HepG2 (cell line): Measurements from ENCODE around the gene SUCLG2. TPM values are rescaled to one million over a fixed set of nuclear protein-coding genes. Genes with fewer than 3 reads are reported as not detected.

Experiments used
- ATAC-seq: fragments of 200-7000 bp; cut with Tn5 transposase; 3 replicates; pipeline ENCODE4 v1.9.1; 2020; ENCODE audit warnings: mild to moderate bottlenecking, moderate library complexity
- BruUV-seq: library from RNA; stranded (reverse); fragments of 400-500 nt; replicated peaks from 2 replicates; lab custom pipeline; 2021; lab: Mats Ljungman, UMichigan
- CTCF ChIA-PET: fragments of 300-600 bp; formaldehyde crosslinking; extraction: SDS; loops from one replicate; lab custom pipeline; 2021; ENCODE audit warnings: low total read pairs, inconsistent platforms, low intra/inter-chr PET ratio; lab: Yijun Ruan, JAX
- POLR2A ChIA-PET: fragments of 350-600 bp; sonication (Branson Sonifier 250); formaldehyde crosslinking; loops from one replicate; lab custom pipeline; 2020; ENCODE audit warnings: antibody characterized with exemption, inconsistent platforms; lab: Yijun Ruan, JAX
- DNase-seq: peaks from one replicate; pipeline ENCODE4 v3.0.0-alpha.2; 2015; ENCODE audit warnings: low spot score
- FAIRE-seq: peaks from 3 replicates; lab custom pipeline; 2011; peaks lifted over from hg19 to GRCh38; lab: Jason Lieb, UNC
- H2AFZ ChIP-seq: one replicate; pipeline ENCODE4 v1.6.1; 2011; ENCODE audit warnings: low read length, inconsistent platforms
- H3K27ac ChIP-seq: fragments of 300-600 bp; 3 replicates; pipeline ENCODE4 v1.8.0; 2011; ENCODE audit warnings: mixed run types, mild to moderate bottlenecking, mixed read lengths, low read length, inconsistent platforms; ENCODE audit not compliant: insufficient read depth; ENCODE audit errors: extremely low read length
- H3K27me3 ChIP-seq, 2 experiments: fragments of 200-600 bp in 1 of 2; 2 replicates in 1 of 2; 3 replicates in 1 of 2; pipeline versions ENCODE4 v1.6.0 to v1.8.0; 2011; ENCODE audit warnings: low read length in 2 of 2, mild to moderate bottlenecking in 2 of 2, moderate library complexity in 2 of 2, inconsistent platforms in 1 of 2; ENCODE audit not compliant: insufficient read depth in 2 of 2, control insufficient read depth in 1 of 2
- H3K36me3 ChIP-seq, 2 experiments: fragments of 200-600 bp in 1 of 2; replicated peaks in 1 of 2; 2 replicates in 1 of 2; 3 replicates in 1 of 2; pipeline versions ENCODE4 v1.5.1 to v1.8.0; 2011; ENCODE audit warnings: low read length in 2 of 2, inconsistent platforms in 1 of 2; ENCODE audit not compliant: insufficient read depth in 2 of 2, control insufficient read depth in 1 of 2
- H3K4me1 ChIP-seq: 2 replicates; pipeline ENCODE4 v1.5.1; 2012; ENCODE audit warnings: low read length, inconsistent platforms; ENCODE audit not compliant: insufficient read depth
- H3K4me2 ChIP-seq: 2 replicates; pipeline ENCODE4 v1.6.0; 2011; ENCODE audit warnings: low read depth, low read length, inconsistent platforms
- H3K4me3 ChIP-seq, 3 experiments: fragments of 200-600 bp in 1 of 3; sonication (generic), shearing (Covaris generic) in 1 of 3; replicated peaks in 1 of 3; 2 replicates each; pipeline ENCODE4 v1.5.1; 2011 to 2016; ENCODE audit warnings: low read length in 3 of 3, inconsistent platforms in 2 of 3, low read depth in 2 of 3, mild to moderate bottlenecking in 2 of 3, control low read depth in 1 of 3, mixed read lengths in 1 of 3; ENCODE audit not compliant: insufficient read depth in 1 of 3
- H3K79me2 ChIP-seq: one replicate; pipeline ENCODE4 v1.6.1; 2011; ENCODE audit warnings: low read length, inconsistent platforms; ENCODE audit not compliant: insufficient read depth
- H3K9ac ChIP-seq: 2 replicates; pipeline ENCODE4 v1.6.0; 2011; ENCODE audit warnings: mild to moderate bottlenecking, low read depth, low read length, inconsistent platforms; ENCODE audit not compliant: insufficient read depth
- H3K9me3 ChIP-seq: 2 replicates; pipeline ENCODE4 v1.5.1; 2012; ENCODE audit warnings: mild to moderate bottlenecking, low read length
- H4K20me1 ChIP-seq: 2 replicates; pipeline ENCODE4 v1.6.0; 2011; ENCODE audit warnings: inconsistent platforms, mild to moderate bottlenecking, low read length, moderate library complexity; ENCODE audit not compliant: insufficient read depth
- AGO2 ChIP-seq: fragments of 200-400 bp; formaldehyde crosslinking; optimal IDR thresholded peaks from 2 replicates; pipeline ENCODE3; 2017; ENCODE audit warnings: mild to moderate bottlenecking, low read depth, low read length, moderate library complexity
- KDM5A ChIP-seq: fragments of 200-600 bp; sonication (generic); IDR thresholded peaks from 2 replicates; pipeline ENCODE4 v1.7.0; 2018; ENCODE audit warnings: antibody characterized with exemption, mild to moderate bottlenecking, low read length, borderline replicate concordance
- MAZ ChIP-seq, 2 experiments: sonication (generic) in 1 of 2; formaldehyde crosslinking in 1 of 2; IDR thresholded peaks; 2 replicates each; pipeline versions ENCODE4 v1.5.0 to v1.6.1; 2012 to 2020; ENCODE audit warnings: low read depth in 2 of 2, mild to moderate bottlenecking in 2 of 2, borderline replicate concordance in 1 of 2, improper control_type of control experiment in 1 of 2, low read length in 1 of 2, missing genetic modification reagents in 1 of 2, moderate library complexity in 1 of 2
- PLRG1 ChIP-seq: fragments of 450-650 bp; conservative IDR thresholded peaks from 2 replicates; pipeline ENCODE4 v1.6.1; 2016
- SYNCRIP ChIP-seq: fragments of 200-400 bp; formaldehyde crosslinking; IDR thresholded peaks from 2 replicates; pipeline ENCODE4 v1.6.1; 2018; ENCODE audit warnings: mild to moderate bottlenecking, low read depth, low read length; ENCODE audit not compliant: insufficient read depth
- YEATS2 ChIP-seq: sonication (generic); formaldehyde crosslinking; IDR thresholded peaks from 2 replicates; pipeline ENCODE4 v1.4.0; 2020; ENCODE audit warnings: missing genetic modification reagents, borderline replicate concordance
- ZNF382 ChIP-seq: sonication (generic); formaldehyde crosslinking; IDR thresholded peaks from 2 replicates; pipeline ENCODE4 v1.5.0; 2020; ENCODE audit warnings: missing genetic modification reagents, mild to moderate bottlenecking, borderline replicate concordance
- ZNF569 ChIP-seq: sonication (generic); formaldehyde crosslinking; IDR thresholded peaks from 2 replicates; pipeline ENCODE4 v1.5.0; 2020; ENCODE audit warnings: mild to moderate bottlenecking, missing genetic modification reagents, moderate library complexity, borderline replicate concordance
- ZNF607 ChIP-seq: sonication (generic); formaldehyde crosslinking; IDR thresholded peaks from 2 replicates; pipeline ENCODE4 v1.5.1; 2020; ENCODE audit warnings: missing genetic modification reagents, mild to moderate bottlenecking, borderline replicate concordance
- ZNF703 ChIP-seq: sonication (generic); formaldehyde crosslinking; IDR thresholded peaks from 2 replicates; pipeline ENCODE4 v1.5.1; 2020; ENCODE audit warnings: missing genetic modification reagents, mild to moderate bottlenecking, moderate library complexity, borderline replicate concordance
- ZNF83 ChIP-seq: sonication (generic); formaldehyde crosslinking; IDR thresholded peaks from 2 replicates; pipeline ENCODE4 v1.4.0; 2020; ENCODE audit warnings: missing genetic modification reagents, mild to moderate bottlenecking, borderline replicate concordance
- WGBS: methylation state at CpG from one replicate; pipeline ENCODE4 v1.1.6; 2017; ENCODE audit warnings: low lambda C conversion rate; 5-methylcytosine and 5-hydroxymethylcytosine counted together
- in situ Hi-C: cut with HindIII; loops from 2 replicates; pipeline ENCODE4 v1.10.0; 2017; ENCODE audit warnings: low pct_unique_long_range_greater_than_20kb; ENCODE audit not compliant: extremely low pct_ligation_motif_present
- intact Hi-C: fragments of 100-400 bp; cut with micrococcal nuclease; formaldehyde crosslinking; loops from one replicate; pipeline ENCODE4 v1.10.0; 2022; ENCODE audit not compliant: unreplicated experiment
- polyA plus RNA-seq, 8 experiments: library from polyadenylated mRNA; depleted of rRNA in 3 of 8; stranded (reverse) in 7 of 8; unstranded in 1 of 8; fragments of >200 nt; fragmentation: Illumina TruSeq in 4 of 8; extraction: Trizol in 4 of 8; gene quantifications; 2 replicates each; pipeline versions ENCODE4 v1.2.1 to v1.2.3, GENCODE V29; 2011 to 2016; ENCODE audit warnings: low read depth in 4 of 8, missing spikeins in 1 of 8, mixed read lengths in 1 of 8; ENCODE audit not compliant: insufficient read depth in 1 of 8
- total RNA-seq, 5 experiments: library from RNA; depleted of rRNA; stranded (reverse); fragments of >200 nt; fragmentation: Illumina TruSeq; extraction: Trizol; gene quantifications; 2 replicates each; pipeline ENCODE4 v1.2.3, GENCODE V29; 2016; ENCODE audit warnings: low read depth in 1 of 5
- TF ChIP-seq, protein P1 (sequence below): sonication (generic); formaldehyde crosslinking; IDR thresholded peaks from 2 replicates; pipeline ENCODE4 v1.4.0; 2020; ENCODE audit warnings: missing genetic modification reagents
- TF ChIP-seq, protein P2 (sequence below), 2 experiments: IDR thresholded peaks; 2 replicates each; pipeline ENCODE4 v1.6.1; 2011 to 2012; ENCODE audit warnings: low read length in 2 of 2, borderline replicate concordance in 1 of 2, low read depth in 1 of 2, mild to moderate bottlenecking in 1 of 2, moderate library complexity in 1 of 2
- TF ChIP-seq, protein P3 (sequence below): sonication (generic); formaldehyde crosslinking; IDR thresholded peaks from 2 replicates; pipeline ENCODE4 v1.4.0; 2020; ENCODE audit warnings: missing genetic modification reagents, borderline replicate concordance

The SUCLG2 gene
- total and polyA plus RNA-seq, 2 of the 13 experiments (the other 11 are each of a cell fraction or from before 2014, with no cell fraction given) = 21.4 to 64.9 TPM

DNA sequence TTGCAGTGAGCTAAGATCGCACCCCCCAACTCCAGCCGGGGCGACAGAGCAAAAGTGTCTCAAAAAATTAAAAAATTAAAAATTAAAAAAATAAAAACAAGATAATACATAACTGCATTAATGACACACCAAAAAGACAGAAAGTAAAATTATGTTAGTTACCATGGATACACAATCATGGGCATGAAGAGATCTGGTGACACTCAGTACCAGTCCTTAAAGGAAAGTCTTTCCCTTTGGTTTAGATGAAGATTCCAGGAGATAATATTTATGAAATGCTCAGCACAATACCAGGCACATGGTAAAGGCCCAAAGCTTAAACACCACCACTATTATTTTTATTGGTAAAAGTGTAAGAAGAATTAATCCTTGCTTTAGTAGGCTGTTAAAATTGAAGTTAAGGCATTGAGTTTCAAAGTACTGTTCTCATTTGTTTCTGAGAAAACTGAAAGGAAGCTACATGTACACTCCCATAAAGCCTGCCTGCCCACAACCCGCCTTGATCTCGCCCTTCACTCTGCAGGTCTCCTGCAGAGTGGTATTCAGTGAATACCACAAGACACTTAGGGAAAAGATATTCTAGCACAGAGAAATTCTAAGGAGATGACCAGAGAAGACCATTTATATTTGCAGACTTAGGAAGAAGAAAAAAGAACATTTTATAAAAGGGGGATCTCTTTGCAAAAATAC is 52.3 kb downstream of the SUCLG2 start (continued):
- no peak for TF ChIP-seq YEATS2 (CRISPR knock-in tag)
- TF ChIP-seq, protein P1, sequence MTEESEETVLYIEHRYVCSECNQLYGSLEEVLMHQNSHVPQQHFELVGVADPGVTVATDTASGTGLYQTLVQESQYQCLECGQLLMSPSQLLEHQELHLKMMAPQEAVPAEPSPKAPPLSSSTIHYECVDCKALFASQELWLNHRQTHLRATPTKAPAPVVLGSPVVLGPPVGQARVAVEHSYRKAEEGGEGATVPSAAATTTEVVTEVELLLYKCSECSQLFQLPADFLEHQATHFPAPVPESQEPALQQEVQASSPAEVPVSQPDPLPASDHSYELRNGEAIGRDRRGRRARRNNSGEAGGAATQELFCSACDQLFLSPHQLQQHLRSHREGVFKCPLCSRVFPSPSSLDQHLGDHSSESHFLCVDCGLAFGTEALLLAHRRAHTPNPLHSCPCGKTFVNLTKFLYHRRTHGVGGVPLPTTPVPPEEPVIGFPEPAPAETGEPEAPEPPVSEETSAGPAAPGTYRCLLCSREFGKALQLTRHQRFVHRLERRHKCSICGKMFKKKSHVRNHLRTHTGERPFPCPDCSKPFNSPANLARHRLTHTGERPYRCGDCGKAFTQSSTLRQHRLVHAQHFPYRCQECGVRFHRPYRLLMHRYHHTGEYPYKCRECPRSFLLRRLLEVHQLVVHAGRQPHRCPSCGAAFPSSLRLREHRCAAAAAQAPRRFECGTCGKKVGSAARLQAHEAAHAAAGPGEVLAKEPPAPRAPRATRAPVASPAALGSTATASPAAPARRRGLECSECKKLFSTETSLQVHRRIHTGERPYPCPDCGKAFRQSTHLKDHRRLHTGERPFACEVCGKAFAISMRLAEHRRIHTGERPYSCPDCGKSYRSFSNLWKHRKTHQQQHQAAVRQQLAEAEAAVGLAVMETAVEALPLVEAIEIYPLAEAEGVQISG = no peak
- TF ChIP-seq KDM5A = no peak
- no peak for TF ChIP-seq MAZ (IDR thresholded peaks at IDR 0.05; ENCODE audit: borderline replicate concordance, low read depth, low read length)
- TF ChIP-seq MAZ (CRISPR knock-in tag; IDR thresholded peaks at IDR 0.05; ENCODE audit: low read depth) = no peak
- no peak for TF ChIP-seq AGO2

DNA sequence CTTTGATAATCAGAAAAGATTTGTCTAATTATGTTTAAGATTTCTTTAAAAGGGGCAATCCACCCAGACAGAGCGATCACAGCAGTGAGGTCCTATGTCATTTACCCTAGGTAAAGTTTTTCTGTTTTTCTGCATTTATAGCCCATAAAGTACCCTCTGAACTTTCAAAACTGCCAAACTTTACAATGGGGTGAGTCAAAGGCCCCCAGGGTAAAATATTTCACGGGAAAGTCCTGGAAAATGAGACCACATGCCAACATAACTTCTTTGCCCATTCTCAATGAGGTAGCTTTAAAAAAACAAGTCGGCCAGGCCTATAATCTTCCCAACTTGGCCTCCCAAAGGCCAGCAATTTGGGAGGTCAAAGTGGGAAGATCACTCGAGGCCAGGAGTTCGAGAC is 53.0 kb downstream of the SUCLG2 start:
- FAIRE-seq (no peak), DNase-seq (no peak), ATAC-seq (no peak)
- WGBS = 95% methylated on average over 5 of the region's 5 CpGs
- no peak overlapping the region for H3K4me2 ChIP-seq
- H3K4me1 ChIP-seq = peaks cover 8% of the 10 kb centered on the region; the same call in 1 of the 2 replicates
- no peaks in the 10 kb centered on the region for H3K27me3 ChIP-seq
- ChIA-PET POLR2A (no interaction called here), CTCF (no interaction called here)
- in situ Hi-C loops = no loop called here
- intact Hi-C loops = no loop called here
- no peak overlapping the region for H3K27ac ChIP-seq
- no peak overlapping the region for H2AFZ ChIP-seq
- H3K9ac ChIP-seq = no peak overlapping the region
- peaks cover 0 to 11% of the 10 kb centered on the region in 2 experiments; a peak in 4 of 5 replicates for H3K36me3 ChIP-seq
- H3K4me3 ChIP-seq = no peak overlapping the region
- H3K79me2 ChIP-seq = no peaks in the 10 kb centered on the region
- BruUV-seq = no TSS peak
- no peaks in the 10 kb centered on the region for H4K20me1 ChIP-seq
- H3K9me3 ChIP-seq = no peaks in the 10 kb centered on the region
- TF ChIP-seq SYNCRIP (no peak), ZNF83 (CRISPR knock-in tag) (no peak), ZNF569 (no peak), ZNF382 (CRISPR knock-in tag) (no peak), ZNF607 (CRISPR knock-in tag) (no peak), PLRG1 (no peak), ZNF703 (CRISPR knock-in tag) (no peak)
- TF ChIP-seq, protein P2, sequence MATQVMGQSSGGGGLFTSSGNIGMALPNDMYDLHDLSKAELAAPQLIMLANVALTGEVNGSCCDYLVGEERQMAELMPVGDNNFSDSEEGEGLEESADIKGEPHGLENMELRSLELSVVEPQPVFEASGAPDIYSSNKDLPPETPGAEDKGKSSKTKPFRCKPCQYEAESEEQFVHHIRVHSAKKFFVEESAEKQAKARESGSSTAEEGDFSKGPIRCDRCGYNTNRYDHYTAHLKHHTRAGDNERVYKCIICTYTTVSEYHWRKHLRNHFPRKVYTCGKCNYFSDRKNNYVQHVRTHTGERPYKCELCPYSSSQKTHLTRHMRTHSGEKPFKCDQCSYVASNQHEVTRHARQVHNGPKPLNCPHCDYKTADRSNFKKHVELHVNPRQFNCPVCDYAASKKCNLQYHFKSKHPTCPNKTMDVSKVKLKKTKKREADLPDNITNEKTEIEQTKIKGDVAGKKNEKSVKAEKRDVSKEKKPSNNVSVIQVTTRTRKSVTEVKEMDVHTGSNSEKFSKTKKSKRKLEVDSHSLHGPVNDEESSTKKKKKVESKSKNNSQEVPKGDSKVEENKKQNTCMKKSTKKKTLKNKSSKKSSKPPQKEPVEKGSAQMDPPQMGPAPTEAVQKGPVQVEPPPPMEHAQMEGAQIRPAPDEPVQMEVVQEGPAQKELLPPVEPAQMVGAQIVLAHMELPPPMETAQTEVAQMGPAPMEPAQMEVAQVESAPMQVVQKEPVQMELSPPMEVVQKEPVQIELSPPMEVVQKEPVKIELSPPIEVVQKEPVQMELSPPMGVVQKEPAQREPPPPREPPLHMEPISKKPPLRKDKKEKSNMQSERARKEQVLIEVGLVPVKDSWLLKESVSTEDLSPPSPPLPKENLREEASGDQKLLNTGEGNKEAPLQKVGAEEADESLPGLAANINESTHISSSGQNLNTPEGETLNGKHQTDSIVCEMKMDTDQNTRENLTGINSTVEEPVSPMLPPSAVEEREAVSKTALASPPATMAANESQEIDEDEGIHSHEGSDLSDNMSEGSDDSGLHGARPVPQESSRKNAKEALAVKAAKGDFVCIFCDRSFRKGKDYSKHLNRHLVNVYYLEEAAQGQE (IDR thresholded peaks at IDR 0.05; ENCODE audit: borderline replicate concordance in 1 of 2, low read depth in 1 of 2, low read length in 2 of 2) = no peak
- TF ChIP-seq, protein P3, sequence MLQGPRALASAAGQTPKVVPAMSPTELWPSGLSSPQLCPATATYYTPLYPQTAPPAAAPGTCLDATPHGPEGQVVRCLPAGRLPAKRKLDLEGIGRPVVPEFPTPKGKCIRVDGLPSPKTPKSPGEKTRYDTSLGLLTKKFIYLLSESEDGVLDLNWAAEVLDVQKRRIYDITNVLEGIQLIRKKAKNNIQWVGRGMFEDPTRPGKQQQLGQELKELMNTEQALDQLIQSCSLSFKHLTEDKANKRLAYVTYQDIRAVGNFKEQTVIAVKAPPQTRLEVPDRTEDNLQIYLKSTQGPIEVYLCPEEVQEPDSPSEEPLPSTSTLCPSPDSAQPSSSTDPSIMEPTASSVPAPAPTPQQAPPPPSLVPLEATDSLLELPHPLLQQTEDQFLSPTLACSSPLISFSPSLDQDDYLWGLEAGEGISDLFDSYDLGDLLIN (CRISPR knock-in tag) = no peak
